ES-I3 (cell line): ENCODE measurements around the gene KIAA0825.

ENCODE experiments used
- H3K36me3 ChIP-seq: 2 replicates; pipeline ENCODE4 v1.6.1; 2013; ENCODE audit warnings: mild to moderate bottlenecking, low read length, control low read depth, moderate library complexity; ENCODE audit not compliant: insufficient read depth
- H3K4me1 ChIP-seq: 2 replicates; pipeline ENCODE4 v1.6.1; 2013; ENCODE audit warnings: mild to moderate bottlenecking, control low read depth, low read length; ENCODE audit not compliant: insufficient read depth
- H3K9ac ChIP-seq: 2 replicates; pipeline ENCODE4 v1.6.1; 2013; ENCODE audit warnings: low read depth, mild to moderate bottlenecking, low read length, moderate library complexity
- H3K9me3 ChIP-seq: 2 replicates; pipeline ENCODE4 v1.6.1; 2013; ENCODE audit warnings: mild to moderate bottlenecking, low read length, moderate library complexity; ENCODE audit not compliant: control insufficient read depth, insufficient read depth

Gene KIAA0825

GRCh38 chr5:94304146-94304545 lies 314.3 kb downstream of the KIAA0825 start:
- Histone ChIP-seq H3K9ac (no peak overlapping the region), H3K36me3 (peaks cover under 1% of the 10 kb centered on the region; the same call in 1 of the 2 replicates), H3K9me3 (no peaks in the 10 kb centered on the region), H3K4me1 (no peaks in the 10 kb centered on the region)

- Histone ChIP-seq H3K36me3 (no peaks in the 10 kb centered on the region; the same call in 1 of the 2 replicates), H3K9ac (no peak overlapping the region), H3K4me1 (no peaks in the 10 kb centered on the region), H3K9me3 (no peaks in the 10 kb centered on the region)
Measured at GRCh38 chr5:94288937-94289336, 329.5 kb downstream of the KIAA0825 start.

- Histone ChIP-seq H3K9me3 (no peaks in the 10 kb centered on the region), H3K9ac (no peak overlapping the region), H3K36me3 (no peaks in the 10 kb centered on the region; the same call in 1 of the 2 replicates), H3K4me1 (peaks cover 3% of the 10 kb centered on the region; the same call in 1 of the 2 replicates)
Measured at GRCh38 chr5:94285984-94286383, 332.4 kb downstream of the KIAA0825 start.

GRCh38 chr5:94283093-94283492 lies 335.3 kb downstream of the KIAA0825 start:
- peaks cover 3% of the 10 kb centered on the region; the same call in 1 of the 2 replicates for H3K4me1 ChIP-seq
- no peaks in the 10 kb centered on the region; the same call in 1 of the 2 replicates for H3K36me3 ChIP-seq
- H3K9ac ChIP-seq, result no peak overlapping the region
- no peaks in the 10 kb centered on the region for H3K9me3 ChIP-seq

GRCh38 chr5:94281236-94281801 lies 337.1 kb downstream of the KIAA0825 start:
- Histone ChIP-seq H3K9ac (no peak overlapping the region), H3K36me3 (no peaks in the 10 kb centered on the region; the same call in 1 of the 2 replicates), H3K4me1 (peaks cover 3% of the 10 kb centered on the region; the same call in 1 of the 2 replicates), H3K9me3 (no peaks in the 10 kb centered on the region)

GRCh38 chr5:94276751-94277150 lies 341.7 kb downstream of the KIAA0825 start:
- Histone ChIP-seq H3K9me3 (no peaks in the 10 kb centered on the region), H3K9ac (no peak overlapping the region), H3K4me1 (peaks cover 3% of the 10 kb centered on the region; the same call in 1 of the 2 replicates), H3K36me3 (no peaks in the 10 kb centered on the region; the same call in 1 of the 2 replicates)

- Histone ChIP-seq H3K4me1 (no peaks in the 10 kb centered on the region), H3K9ac (no peak overlapping the region), H3K9me3 (no peaks in the 10 kb centered on the region), H3K36me3 (no peaks in the 10 kb centered on the region; the same call in 1 of the 2 replicates)
Measured at GRCh38 chr5:94276048-94276447, 342.4 kb downstream of the KIAA0825 start.

GRCh38 chr5:94274707-94275106 lies 343.7 kb downstream of the KIAA0825 start:
- Histone ChIP-seq H3K4me1 (no peaks in the 10 kb centered on the region), H3K36me3 (no peaks in the 10 kb centered on the region; the same call in 1 of the 2 replicates), H3K9ac (no peak overlapping the region), H3K9me3 (no peaks in the 10 kb centered on the region)

- no peaks in the 10 kb centered on the region for H3K9me3 ChIP-seq
- H3K4me1 ChIP-seq, result peaks cover 10% of the 10 kb centered on the region
- H3K36me3 ChIP-seq, result peaks cover 3% of the 10 kb centered on the region
- no peak overlapping the region for H3K9ac ChIP-seq
Measured at GRCh38 chr5:94268226-94268625, 350.2 kb downstream of the KIAA0825 start.

- H3K4me1 ChIP-seq, result peaks cover 10% of the 10 kb centered on the region
- H3K36me3 ChIP-seq, result peaks cover 3% of the 10 kb centered on the region
- no peaks in the 10 kb centered on the region for H3K9me3 ChIP-seq
- H3K9ac ChIP-seq, result no peak overlapping the region
Measured at GRCh38 chr5:94267350-94267899, 351.0 kb downstream of the KIAA0825 start.

- Histone ChIP-seq H3K9me3 (no peaks in the 10 kb centered on the region), H3K4me1 (peaks cover 10% of the 10 kb centered on the region), H3K9ac (no peak overlapping the region), H3K36me3 (peaks cover 3% of the 10 kb centered on the region)
Measured at GRCh38 chr5:94266170-94266569, 352.2 kb downstream of the KIAA0825 start.

- Histone ChIP-seq H3K9ac (no peak overlapping the region), H3K4me1 (peaks cover 5% of the 10 kb centered on the region; the same call in 1 of the 2 replicates), H3K9me3 (no peaks in the 10 kb centered on the region), H3K36me3 (peaks cover 3% of the 10 kb centered on the region)
Measured at GRCh38 chr5:94263068-94263467, 355.3 kb downstream of the KIAA0825 start.

GRCh38 chr5:94260096-94260495 lies 358.3 kb downstream of the KIAA0825 start:
- no peak overlapping the region for H3K9ac ChIP-seq
- H3K4me1 ChIP-seq, result no peaks in the 10 kb centered on the region
- H3K36me3 ChIP-seq, result peaks cover 3% of the 10 kb centered on the region
- no peaks in the 10 kb centered on the region for H3K9me3 ChIP-seq

GRCh38 chr5:94254214-94254613 lies 364.2 kb downstream of the KIAA0825 start:
- H3K9me3 ChIP-seq, result no peaks in the 10 kb centered on the region
- H3K9ac ChIP-seq, result no peak overlapping the region
- no peaks in the 10 kb centered on the region for H3K4me1 ChIP-seq
- H3K36me3 ChIP-seq, result no peaks in the 10 kb centered on the region; the same call in 1 of the 2 replicates

- no peaks in the 10 kb centered on the region for H3K9me3 ChIP-seq
- H3K9ac ChIP-seq, result no peak overlapping the region
- H3K36me3 ChIP-seq, result no peaks in the 10 kb centered on the region; the same call in 1 of the 2 replicates
- no peaks in the 10 kb centered on the region for H3K4me1 ChIP-seq
Measured at GRCh38 chr5:94250985-94251384, 367.4 kb downstream of the KIAA0825 start.
